NCI-H2029 (cell line): Measurements from ENCODE around the gene RETN.

ENCODE experiments used
- DNase-seq: peaks from one replicate; lab custom pipeline; 2025; lab: John Stamatoyannopoulos, UW

RETN gene

GRCh38 chr19:7706188-7706954, 37.5 kb downstream of the RETN start:
- DNase-seq, result no peak

- DNase-seq, result no peak
Observed at GRCh38 chr19:7706955-7707456, 38.2 kb downstream of the RETN start.

- no peak for DNase-seq
Observed at GRCh38 chr19:7709932-7710460, 41.1 kb downstream of the RETN start.

GRCh38 chr19:7710616-7711015, 41.8 kb downstream of the RETN start:
- no peak for DNase-seq

- DNase-seq, result no peak
Observed at GRCh38 chr19:7715671-7716070, 46.8 kb downstream of the RETN start.

- DNase-seq, result no peak
Observed at GRCh38 chr19:7716762-7717161, 47.9 kb downstream of the RETN start.

- no peak for DNase-seq
Observed at GRCh38 chr19:7718668-7719067, 49.8 kb downstream of the RETN start.
